ENCODE data around the gene GABRE. TPM values are rescaled to one million over a fixed set of nuclear protein-coding genes. Genes with fewer than 3 reads are reported as not detected.

Gene GABRE
- total and polyA plus RNA-seq, 11 donors: 3.5 to 52.9 (median 30.6) TPM

DNA sequence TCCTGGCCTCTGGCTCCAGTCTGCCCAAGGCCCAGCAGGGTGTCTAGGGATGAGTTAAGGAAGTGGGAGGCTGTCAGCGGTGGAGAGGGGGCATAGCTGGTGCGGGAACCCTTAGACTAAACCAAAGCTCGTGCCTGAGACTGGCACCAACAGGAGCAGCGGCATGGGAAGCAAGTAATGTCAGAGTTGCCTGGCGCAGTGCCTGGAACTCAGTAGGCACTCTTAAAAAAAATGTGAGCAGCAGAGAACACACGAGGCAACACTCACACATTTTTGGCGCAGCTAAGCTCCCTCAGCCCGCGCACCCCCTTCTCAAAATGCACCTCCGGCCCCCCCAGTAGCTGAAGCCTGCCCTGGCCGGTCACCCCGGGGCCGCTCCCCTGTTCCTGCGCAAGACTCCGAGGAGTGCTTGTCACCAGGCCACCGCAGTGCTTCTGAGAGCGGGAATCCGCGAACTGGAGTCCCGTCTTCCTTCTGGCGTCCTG is 583 bp downstream of the GABRE start:
- WGBS, 4 donors: 5 to 32% (median 18%) methylated on average over 19 to 21 of the region's 21 CpGs
- DNase-seq (peak in 4 of 5 donors; percentile 44 to 77 (median 56)), ATAC-seq (peak; percentile 22 to 53 (median 43))
- H3K36me3 ChIP-seq: peaks cover 0 to 11% (median 5%) of the 10 kb centered on the region in 9 donors
- H3K9me3 ChIP-seq: no peaks in the 10 kb centered on the region
- peaks cover 0 to 12% (median 0%) of the 10 kb centered on the region in 12 donors for H3K4me1 ChIP-seq
- no peak for TF ChIP-seq CTCF (IDR thresholded peaks at IDR 0.05)
- no peak for TF ChIP-seq POLR2A (IDR thresholded peaks at IDR 0.05)
- H3K27ac ChIP-seq: peak overlapping the region in 11 of 12 donors; percentile 46 to 86 (median 82)
- peak overlapping the region; percentile 39 to 78 (median 66) for H3K4me3 ChIP-seq
- intact Hi-C loops (cut with DNase I): loop anchor here in 1 of 10 donors (10.0 kb wide), 1 partner anchor 219 kb away; no protein-coding TSS in a partner anchor
- H3K27me3 ChIP-seq: peaks cover 0 to 15% (median 0%) of the 10 kb centered on the region in 9 donors

GRCh38 chrX:151973060-151973661 is 1.3 kb downstream of the GABRE start:
- peak overlapping the region in 10 of 12 donors; percentile 39 to 78 (median 67) for H3K4me3 ChIP-seq
- no peak for DNase-seq
- intact Hi-C loops (cut with DNase I): loop anchor here in 1 of 10 donors (10.0 kb wide), 1 partner anchor 218 kb away; no protein-coding TSS in a partner anchor
- TF ChIP-seq POLR2A (IDR thresholded peaks at IDR 0.05): no peak
- no peak for TF ChIP-seq CTCF (IDR thresholded peaks at IDR 0.05)
- 34 to 41% (median 39%) methylated on average over 4 of the region's 4 CpGs for WGBS, 4 donors
- peak overlapping the region in 10 of 12 donors; percentile 46 to 86 (median 82) for H3K27ac ChIP-seq
- peaks cover 0 to 15% (median 0%) of the 10 kb centered on the region in 9 donors for H3K27me3 ChIP-seq
- peaks cover 0 to 17% (median 7%) of the 10 kb centered on the region in 9 donors for H3K36me3 ChIP-seq
- peaks cover 0 to 12% (median 0%) of the 10 kb centered on the region in 12 donors for H3K4me1 ChIP-seq
- no peaks in the 10 kb centered on the region for H3K9me3 ChIP-seq
- no peak for ATAC-seq

DNA sequence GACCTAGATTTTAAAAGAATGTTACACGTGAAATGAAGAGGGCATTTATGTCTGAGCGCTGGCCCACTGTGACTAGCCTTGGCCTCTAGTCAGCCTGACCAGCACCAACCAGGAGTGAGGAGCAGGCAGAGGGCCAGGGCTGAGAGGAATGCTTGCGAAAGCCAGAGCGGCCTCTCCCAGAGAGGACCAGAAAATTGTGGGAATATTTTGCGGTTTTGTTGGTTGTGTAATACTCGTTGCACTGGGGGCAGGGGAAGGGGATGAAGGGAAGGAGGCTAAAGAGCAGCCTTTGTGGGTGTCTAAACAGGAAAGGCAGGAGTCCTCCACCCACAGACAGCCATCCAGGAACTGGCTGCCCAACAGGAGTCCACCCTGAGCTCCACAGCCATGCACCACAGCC is 3.8 kb downstream of the GABRE start:
- WGBS, 4 donors: 40 to 63% (median 53%) methylated on average over 6 of the region's 6 CpGs
- ATAC-seq: peak in 3 of 4 donors; percentile 67 to 75 (median 71)
- intact Hi-C loops (cut with DNase I): loop anchor here in 1 of 10 donors (10.0 kb wide), 1 partner anchor 216 kb away; no protein-coding TSS in a partner anchor

More for the DNA sequence above, 3.8 kb downstream of the GABRE start:
- Histone ChIP-seq H3K27ac (peak overlapping the region in 7 of 12 donors; percentile 5 to 68 (median 39)), H3K4me1 (peaks cover 0 to 12% (median 0%) of the 10 kb centered on the region in 12 donors), H3K27me3 (peaks cover 0 to 15% (median 0%) of the 10 kb centered on the region in 9 donors), H3K9me3 (no peaks in the 10 kb centered on the region), H3K4me3 (peak overlapping the region in 1 of 12 donors; percentile 18), H3K36me3 (peaks cover 0 to 24% (median 7%) of the 10 kb centered on the region in 9 donors)
- TF ChIP-seq POLR2A (IDR thresholded peaks at IDR 0.05) (no peak), CTCF (IDR thresholded peaks at IDR 0.05) (no peak)
- peak; percentile 45 to 79 (median 69) for DNase-seq

Data from heart left ventricle (tissue), 16 donors.